Measurements from ENCODE around the gene HABP2. TPM values are rescaled to one million over a fixed set of nuclear protein-coding genes. Genes with fewer than 3 reads are reported as not detected.

The HABP2 gene
- total RNA-seq, 1 experiment from 2014 or later, result not detected

DNA sequence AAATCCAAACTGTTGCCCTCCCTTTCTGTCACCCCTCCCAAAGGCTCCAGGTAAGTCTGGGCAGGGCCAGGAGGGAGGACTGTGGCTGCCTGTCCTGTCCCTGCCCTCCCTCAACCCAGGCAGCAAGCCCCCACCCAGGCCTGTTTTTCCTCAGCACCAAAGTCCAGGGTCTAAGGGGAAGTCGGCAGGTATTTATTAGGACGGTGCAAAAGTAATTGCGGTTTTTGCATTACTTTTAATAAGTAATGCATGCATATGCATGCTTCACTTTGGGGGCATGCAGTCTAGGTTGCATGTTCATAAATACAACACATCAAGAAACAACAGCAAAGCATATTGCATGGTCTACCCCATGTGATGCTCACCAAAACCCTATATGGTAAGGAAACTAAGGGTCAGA, 15.2 kb upstream of the HABP2 start:
- H3K18ac ChIP-seq (ENCODE audit: insufficient read length, low read depth, low read length), result no peak overlapping the region
- Mint-ChIP-seq H3K4me3 (no peak overlapping the region), H3K27me3 (ENCODE audit: low read depth) (peaks cover 98% of the 10 kb centered on the region), H3K36me3 (ENCODE audit: insufficient read depth in 1 of 3, low read depth in 3 of 3) (no peaks in the 10 kb centered on the region), H3K27ac (no peak overlapping the region), H3K9me3 (no peaks in the 10 kb centered on the region), H3K4me1 (peaks cover 0 to 5% of the 10 kb centered on the region in 2 experiments; a peak in 2 of 4 replicates)
- no peak overlapping the region for H3K23ac ChIP-seq (ENCODE audit: insufficient read length, low read depth, low read length)
- no peak overlapping the region for H4K8ac ChIP-seq (replicated peaks; ENCODE audit: insufficient read length, low read depth, low read length)
- no peak overlapping the region for H3K14ac ChIP-seq (ENCODE audit: insufficient read depth, low read length)
- WGBS (ENCODE audit: extremely low coverage, insufficient read length, low lambda C conversion rate), result no CpG with 5 or more reads among the region's 3 CpGs
- H2AFZ ChIP-seq (ENCODE audit: low read length), result no peak overlapping the region
- H3K27me3 ChIP-seq (ENCODE audit: insufficient read depth, low read length), result no peaks in the 10 kb centered on the region; the same call in 1 of the 2 replicates
- no peak overlapping the region for H3K27ac ChIP-seq (ENCODE audit: insufficient read length, low read depth, low read length)
- no peak overlapping the region for H3K4me2 ChIP-seq (ENCODE audit: insufficient read depth, insufficient read length, low read length)
- H2BK120ac ChIP-seq (ENCODE audit: low read depth, low read length, poor library complexity, severe bottlenecking), result no peak overlapping the region
- H3K23me2 ChIP-seq (ENCODE audit: insufficient read length, low read depth, low read length, poor library complexity, severe bottlenecking), result no peaks in the 10 kb centered on the region
- no peak for TF ChIP-seq CTCF (conservative IDR thresholded peaks at IDR 0.05)
- H2AK5ac ChIP-seq (ENCODE audit: insufficient read length, low read length), result no peak overlapping the region
- H4K5ac ChIP-seq (ENCODE audit: insufficient read length, low read depth, low read length), result no peak overlapping the region
- H4K91ac ChIP-seq (ENCODE audit: insufficient read length, low read depth, low read length), result no peak overlapping the region
- H3K79me1 ChIP-seq (ENCODE audit: insufficient read depth, low read depth, low read length, poor library complexity, severe bottlenecking), result no peaks in the 10 kb centered on the region
- H2BK5ac ChIP-seq (ENCODE audit: insufficient read length, low read length), result no peak overlapping the region
- no peaks in the 10 kb centered on the region for H4K20me1 ChIP-seq (ENCODE audit: control insufficient read depth, insufficient read depth, insufficient read length)
- H3K4me1 ChIP-seq (ENCODE audit: insufficient read depth, low read length), result no peaks in the 10 kb centered on the region
- H2BK15ac ChIP-seq (ENCODE audit: low read depth, low read length), result no peak overlapping the region
- H2BK12ac ChIP-seq (ENCODE audit: insufficient read length, low read depth, low read length), result no peak overlapping the region
- DNase-seq, result no peak
- H3K56ac ChIP-seq (ENCODE audit: insufficient read length, low read depth, low read length), result no peak overlapping the region
- no peaks in the 10 kb centered on the region for H3K79me2 ChIP-seq (ENCODE audit: insufficient read depth, low read length)
- no peak overlapping the region for H3K9ac ChIP-seq (ENCODE audit: extremely low read depth, insufficient read length, low read length)
- no peak overlapping the region for H3K4ac ChIP-seq (ENCODE audit: low read depth, low read length)
- no peak overlapping the region for H3T11ph ChIP-seq (ENCODE audit: low read length)
- H2BK20ac ChIP-seq (ENCODE audit: low read depth, low read length, poor library complexity, severe bottlenecking), result no peak overlapping the region
- H3K9me3 ChIP-seq (ENCODE audit: control insufficient read depth, low read depth, low read length), result no peaks in the 10 kb centered on the region
